ENCODE data around the gene OR9K2.
"Not testable (repeated sequence)": the region's sequence is repeated elsewhere in the genome, so short reads cannot be mapped to it uniquely, and the experiment has no call there.

Gene OR9K2, protein sequence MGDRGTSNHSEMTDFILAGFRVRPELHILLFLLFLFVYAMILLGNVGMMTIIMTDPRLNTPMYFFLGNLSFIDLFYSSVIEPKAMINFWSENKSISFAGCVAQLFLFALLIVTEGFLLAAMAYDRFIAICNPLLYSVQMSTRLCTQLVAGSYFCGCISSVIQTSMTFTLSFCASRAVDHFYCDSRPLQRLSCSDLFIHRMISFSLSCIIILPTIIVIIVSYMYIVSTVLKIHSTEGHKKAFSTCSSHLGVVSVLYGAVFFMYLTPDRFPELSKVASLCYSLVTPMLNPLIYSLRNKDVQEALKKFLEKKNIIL

DNA sequence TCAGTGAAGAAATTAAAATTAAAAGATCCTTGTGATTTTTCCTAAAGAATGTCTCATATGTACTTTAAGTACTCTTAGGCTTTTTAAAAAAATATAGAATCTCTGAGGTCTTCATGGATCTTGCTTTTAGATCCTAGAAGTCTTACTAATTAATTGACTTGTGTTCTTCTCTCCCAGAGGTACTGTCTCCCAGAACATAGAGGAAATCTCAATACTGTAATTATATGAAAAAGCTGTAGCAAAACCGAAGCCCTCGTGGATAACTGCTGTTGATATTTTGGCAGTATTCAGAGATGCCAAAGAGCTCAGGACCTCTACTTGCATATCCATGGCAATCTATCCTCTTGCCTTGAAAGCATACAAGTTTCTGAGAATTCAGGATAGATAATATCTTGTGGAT is at the start of gene OR9K2:
Gene OR9K2 (plus strand): TSS at position 301 of the 400 bp plus-strand sequence. CDS start 3,429 bp downstream, outside the sequence.
- DNase-seq, result no peak

- no peak for DNase-seq
Observed at GRCh38 chr12:55092579-55092978, 33.6 kb upstream of the OR9K2 start.

DNA sequence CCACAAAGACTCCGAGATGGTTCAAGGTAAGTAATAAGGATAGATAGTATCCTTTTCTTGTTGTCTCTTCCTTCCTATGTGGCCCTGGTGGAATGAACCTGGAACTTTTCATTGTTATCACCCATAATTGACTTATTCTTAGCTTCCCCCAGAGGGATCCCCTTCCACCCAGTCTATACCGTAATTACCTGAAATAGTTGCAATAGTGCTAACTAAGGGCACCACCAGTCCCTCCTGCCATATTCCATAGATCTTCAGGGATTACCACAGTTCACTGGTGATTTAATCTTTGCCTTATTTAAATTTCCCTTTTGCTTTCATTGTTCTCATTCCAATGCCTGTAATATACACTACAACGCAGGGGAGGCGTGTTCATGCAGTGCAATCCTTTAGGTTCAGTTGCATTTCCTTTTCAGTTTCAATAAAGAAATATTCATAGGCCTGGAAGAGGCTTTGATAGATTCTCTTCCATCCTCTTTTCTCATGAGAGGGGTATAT is 13.8 kb upstream of the OR9K2 start:
- DNase-seq, result no peak

DNA sequence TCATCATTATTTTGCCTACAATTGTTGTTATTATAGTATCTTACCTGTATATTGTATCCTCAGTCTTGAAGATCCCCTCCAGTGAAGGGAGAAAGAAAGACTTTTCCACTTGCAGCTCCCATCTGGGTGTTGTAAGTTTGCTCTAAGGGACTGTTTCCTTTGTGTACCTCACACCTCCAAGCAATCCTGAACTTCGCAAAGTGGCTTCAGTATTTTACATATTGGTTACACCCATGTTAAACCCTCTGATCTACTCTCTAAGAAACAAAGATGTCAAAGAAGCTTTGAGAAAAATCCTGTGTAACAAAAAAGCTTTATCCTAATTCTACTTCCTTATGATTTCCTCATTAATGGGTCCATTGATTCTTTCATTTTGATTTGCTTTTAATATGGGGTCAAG is 10.1 kb upstream of the OR9K2 start:
- no peak for DNase-seq

GRCh38 chr12:55132816-55133215 is 6.6 kb downstream of the OR9K2 start:
- no peak for DNase-seq

- peak; percentile 53 for DNase-seq
Observed at GRCh38 chr12:55142669-55143565, 16.7 kb downstream of the OR9K2 start.

DNA sequence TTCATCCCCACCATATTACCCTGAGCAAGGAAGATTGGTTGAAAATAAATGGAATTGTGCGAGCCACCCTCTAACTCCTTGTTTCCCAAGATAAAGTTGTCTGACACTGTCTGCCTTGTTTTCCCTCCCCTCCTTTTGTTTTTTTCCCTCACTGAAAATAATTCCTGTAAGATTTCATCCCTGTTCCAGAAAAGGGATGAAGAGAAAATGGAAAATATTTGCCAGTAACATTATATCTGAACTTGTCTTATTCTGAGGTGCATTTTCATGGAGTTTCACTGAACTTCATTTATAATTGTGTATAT is 17.3 kb downstream of the OR9K2 start:
- no peak for DNase-seq

GRCh38 chr12:55167010-55167640 is 40.9 kb downstream of the OR9K2 start:
- not testable (repeated sequence) for DNase-seq

DNA sequence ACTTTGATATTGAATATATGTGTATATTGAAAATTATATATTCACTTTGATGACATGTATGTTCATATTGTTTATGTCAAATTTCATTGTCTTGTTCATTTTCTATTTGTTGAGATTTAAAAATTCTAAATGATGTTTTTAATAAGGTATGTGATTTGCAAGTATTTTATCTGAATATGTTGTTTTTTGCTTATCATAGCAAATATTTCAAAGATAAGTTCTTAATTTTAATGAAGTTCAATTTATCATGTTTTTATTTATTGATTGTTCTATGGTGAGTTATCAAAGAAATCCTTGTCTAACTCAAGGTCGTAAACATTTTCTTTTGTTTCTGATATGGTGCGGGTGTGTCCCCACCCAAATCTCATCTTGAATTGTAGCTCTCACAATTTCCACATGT is 45.2 kb downstream of the OR9K2 start:
- DNase-seq, result no peak

GRCh38 chr12:55171846-55172245 is 45.6 kb downstream of the OR9K2 start:
- DNase-seq, result not testable (repeated sequence)

- no peak for DNase-seq
Observed at GRCh38 chr12:55172686-55173085, 46.5 kb downstream of the OR9K2 start.

GRCh38 chr12:55173456-55173855 is 47.2 kb downstream of the OR9K2 start:
- no peak for DNase-seq

Data from stimulated activated CD4-positive, alpha-beta T cell treated with anti-CD3 and anti-CD28 coated beads, Interleukin-4, amount 100 ng/mL, for 24 hours (primary cell).